ENCODE data around the gene KRT9. TPM values are rescaled to one million over a fixed set of nuclear protein-coding genes. Genes with fewer than 3 reads are reported as not detected.

The KRT9 gene
- total RNA-seq, 1 donor from 2014 or later: not detected

DNA sequence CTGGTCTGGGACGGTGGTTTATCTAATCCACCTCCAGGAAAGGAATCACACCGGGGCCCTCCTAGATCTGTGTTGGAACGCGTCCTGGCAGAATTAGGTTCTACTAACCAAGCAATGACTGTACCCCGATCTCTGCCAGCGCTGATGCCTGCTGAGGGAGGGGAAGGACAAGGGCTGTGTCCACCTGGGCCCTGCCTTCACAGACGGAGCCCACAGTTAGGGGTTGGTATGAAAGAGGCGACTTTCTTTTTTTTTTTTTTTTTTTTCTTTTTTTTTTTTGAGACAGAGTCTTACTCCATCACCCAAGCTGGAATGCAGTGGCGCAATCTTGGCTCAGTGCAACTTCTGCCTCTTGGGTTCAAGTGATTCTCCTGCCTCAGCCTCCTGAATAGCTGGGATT lies 33.9 kb downstream of the KRT9 start:
- H3K27me3 Mint-ChIP-seq (ENCODE audit: unreplicated experiment): peaks cover 6% of the 10 kb centered on the region
- H3K4me3 Mint-ChIP-seq (ENCODE audit: unreplicated experiment): no peak overlapping the region
- no peaks in the 10 kb centered on the region for H3K4me1 Mint-ChIP-seq (ENCODE audit: unreplicated experiment)
- no peaks in the 10 kb centered on the region for H3K36me3 Mint-ChIP-seq (ENCODE audit: low read depth, unreplicated experiment)
- DNase-seq (ENCODE audit: low spot score): no peak
- TF ChIP-seq, protein P1, sequence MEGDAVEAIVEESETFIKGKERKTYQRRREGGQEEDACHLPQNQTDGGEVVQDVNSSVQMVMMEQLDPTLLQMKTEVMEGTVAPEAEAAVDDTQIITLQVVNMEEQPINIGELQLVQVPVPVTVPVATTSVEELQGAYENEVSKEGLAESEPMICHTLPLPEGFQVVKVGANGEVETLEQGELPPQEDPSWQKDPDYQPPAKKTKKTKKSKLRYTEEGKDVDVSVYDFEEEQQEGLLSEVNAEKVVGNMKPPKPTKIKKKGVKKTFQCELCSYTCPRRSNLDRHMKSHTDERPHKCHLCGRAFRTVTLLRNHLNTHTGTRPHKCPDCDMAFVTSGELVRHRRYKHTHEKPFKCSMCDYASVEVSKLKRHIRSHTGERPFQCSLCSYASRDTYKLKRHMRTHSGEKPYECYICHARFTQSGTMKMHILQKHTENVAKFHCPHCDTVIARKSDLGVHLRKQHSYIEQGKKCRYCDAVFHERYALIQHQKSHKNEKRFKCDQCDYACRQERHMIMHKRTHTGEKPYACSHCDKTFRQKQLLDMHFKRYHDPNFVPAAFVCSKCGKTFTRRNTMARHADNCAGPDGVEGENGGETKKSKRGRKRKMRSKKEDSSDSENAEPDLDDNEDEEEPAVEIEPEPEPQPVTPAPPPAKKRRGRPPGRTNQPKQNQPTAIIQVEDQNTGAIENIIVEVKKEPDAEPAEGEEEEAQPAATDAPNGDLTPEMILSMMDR (IDR thresholded peaks at IDR 0.05; ENCODE audit: unreplicated experiment): no peak
- H3K27ac Mint-ChIP-seq (ENCODE audit: unreplicated experiment): no peak overlapping the region
- H3K9me3 Mint-ChIP-seq (ENCODE audit: unreplicated experiment): no peaks in the 10 kb centered on the region

DNA sequence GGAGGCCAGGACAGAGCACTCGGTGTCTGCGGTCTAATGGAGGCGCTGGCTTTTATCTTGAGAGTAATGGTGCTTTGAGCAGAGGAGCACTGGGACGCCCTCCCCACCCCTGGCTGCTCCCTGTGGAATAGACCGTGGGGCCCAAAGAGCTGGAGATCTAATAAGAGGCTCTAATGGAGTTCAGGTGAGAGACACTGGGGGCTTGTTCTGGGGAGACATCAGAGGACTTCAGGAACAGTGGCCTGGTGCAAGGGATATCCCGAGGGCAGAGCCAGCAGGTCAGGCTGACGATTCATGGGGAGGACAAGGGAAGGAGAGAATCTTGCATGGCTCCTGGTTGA lies 34.3 kb downstream of the KRT9 start:
- no peak for DNase-seq (ENCODE audit: low spot score)
- Mint-ChIP-seq H3K27ac (ENCODE audit: unreplicated experiment) (no peak overlapping the region), H3K36me3 (ENCODE audit: low read depth, unreplicated experiment) (no peaks in the 10 kb centered on the region), H3K4me3 (ENCODE audit: unreplicated experiment) (no peak overlapping the region), H3K9me3 (ENCODE audit: unreplicated experiment) (no peaks in the 10 kb centered on the region), H3K27me3 (ENCODE audit: unreplicated experiment) (peaks cover 6% of the 10 kb centered on the region), H3K4me1 (ENCODE audit: unreplicated experiment) (no peaks in the 10 kb centered on the region)
- TF ChIP-seq, protein P1 (IDR thresholded peaks at IDR 0.05; ENCODE audit: unreplicated experiment): no peak

DNA sequence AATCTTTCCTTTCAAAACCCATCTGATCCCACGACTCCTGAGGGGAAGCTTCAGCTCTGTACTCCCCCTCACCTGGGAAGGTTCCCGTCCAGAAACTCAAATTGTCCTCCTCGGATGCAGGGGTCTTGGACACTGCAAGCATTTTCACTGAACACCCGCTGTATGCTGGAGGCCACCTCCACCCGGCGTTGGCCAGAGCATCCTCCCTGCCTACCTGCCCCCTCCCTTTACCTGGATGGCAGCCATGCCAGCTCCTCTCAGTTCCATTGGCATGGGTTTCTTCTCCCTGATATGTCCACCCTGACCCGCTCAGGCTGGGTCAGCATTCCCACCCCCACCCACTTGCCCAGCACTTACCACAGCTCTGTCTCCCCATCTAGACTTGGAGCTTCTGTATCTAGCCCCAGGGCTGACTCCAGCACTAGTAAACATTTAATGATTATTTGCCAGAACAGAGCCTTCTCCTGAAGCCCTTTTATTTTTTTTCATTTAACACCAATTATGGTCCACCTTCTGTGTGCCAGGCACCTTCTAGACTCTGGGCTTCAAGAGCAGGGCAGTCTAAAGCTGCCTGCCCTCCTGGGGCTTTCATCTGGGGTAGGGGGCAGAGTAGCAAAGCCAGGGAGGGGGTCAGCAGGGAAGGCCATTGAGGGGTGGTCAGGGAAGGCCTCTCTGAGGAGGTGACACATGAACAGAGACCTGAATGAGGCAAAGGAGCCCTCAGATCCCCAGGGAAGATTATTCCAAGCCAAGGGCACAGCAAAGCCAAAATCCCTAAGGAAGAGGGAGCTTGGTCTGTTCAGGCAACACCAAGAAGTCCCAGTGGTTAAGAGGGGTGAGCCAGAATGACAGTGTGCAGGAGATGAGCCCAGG lies 34.9 kb downstream of the KRT9 start:
- Mint-ChIP-seq H3K27me3 (ENCODE audit: unreplicated experiment) (peaks cover 6% of the 10 kb centered on the region), H3K27ac (ENCODE audit: unreplicated experiment) (no peak overlapping the region), H3K9me3 (ENCODE audit: unreplicated experiment) (no peaks in the 10 kb centered on the region), H3K4me1 (ENCODE audit: unreplicated experiment) (no peaks in the 10 kb centered on the region), H3K36me3 (ENCODE audit: low read depth, unreplicated experiment) (no peaks in the 10 kb centered on the region), H3K4me3 (ENCODE audit: unreplicated experiment) (no peak overlapping the region)
- TF ChIP-seq, protein P1 (IDR thresholded peaks at IDR 0.05; ENCODE audit: unreplicated experiment): no peak
- DNase-seq (ENCODE audit: low spot score): no peak

DNA sequence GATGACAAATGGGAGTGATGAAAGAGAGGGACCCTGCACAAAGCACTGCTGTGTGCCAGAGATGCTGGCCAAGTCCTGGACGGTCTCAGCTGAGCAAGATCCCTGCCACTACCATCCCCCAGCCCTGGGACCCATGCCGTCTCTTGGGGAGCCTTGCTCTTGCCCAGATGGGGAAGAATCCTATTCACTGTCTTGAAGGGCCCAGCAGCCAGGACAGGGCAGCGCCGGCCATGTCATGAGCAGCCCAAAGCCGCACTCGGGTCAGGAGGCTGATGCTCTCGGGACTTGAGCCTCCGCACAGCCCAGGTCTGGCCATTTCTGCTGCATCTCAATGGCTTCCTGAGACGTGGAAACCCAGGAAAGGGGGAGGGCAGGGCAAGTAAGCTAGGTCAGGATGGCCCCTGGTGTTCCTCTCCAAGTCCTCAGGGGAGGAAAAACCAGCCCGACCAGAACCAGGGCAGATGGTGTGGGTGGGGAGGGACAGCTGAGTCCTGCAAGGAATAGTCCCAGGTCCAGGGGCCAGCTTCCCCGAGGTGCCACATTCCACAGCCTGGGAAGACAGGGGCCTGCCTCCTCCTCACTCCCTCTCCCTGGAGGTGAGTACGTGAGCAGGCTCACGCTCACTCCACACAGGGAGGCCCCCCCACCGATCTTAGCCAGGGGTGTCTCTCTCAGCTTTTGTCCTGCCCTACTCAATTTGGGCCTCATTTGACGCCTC lies 35.9 kb downstream of the KRT9 start:
- H3K27ac Mint-ChIP-seq (ENCODE audit: unreplicated experiment): no peak overlapping the region
- no peak for DNase-seq (ENCODE audit: low spot score)

More for the DNA sequence above, 35.9 kb downstream of the KRT9 start:
- Mint-ChIP-seq H3K27me3 (ENCODE audit: unreplicated experiment) (peaks cover 6% of the 10 kb centered on the region), H3K9me3 (ENCODE audit: unreplicated experiment) (no peaks in the 10 kb centered on the region), H3K36me3 (ENCODE audit: low read depth, unreplicated experiment) (no peaks in the 10 kb centered on the region), H3K4me1 (ENCODE audit: unreplicated experiment) (no peaks in the 10 kb centered on the region), H3K4me3 (ENCODE audit: unreplicated experiment) (no peak overlapping the region)
- TF ChIP-seq, protein P1 (IDR thresholded peaks at IDR 0.05; ENCODE audit: unreplicated experiment): no peak
